SW 1271 (cell line): Measurements from ENCODE around the gene KRTAP10-8.
"Not testable (repeated sequence)": the region's sequence is repeated elsewhere in the genome, so short reads cannot be mapped to it uniquely, and the experiment has no call there.

Experiments used
- DNase-seq, 2 experiments: peaks; one replicate each; lab custom pipeline; 2025; lab: John Stamatoyannopoulos, UW

Gene KRTAP10-8

DNA sequence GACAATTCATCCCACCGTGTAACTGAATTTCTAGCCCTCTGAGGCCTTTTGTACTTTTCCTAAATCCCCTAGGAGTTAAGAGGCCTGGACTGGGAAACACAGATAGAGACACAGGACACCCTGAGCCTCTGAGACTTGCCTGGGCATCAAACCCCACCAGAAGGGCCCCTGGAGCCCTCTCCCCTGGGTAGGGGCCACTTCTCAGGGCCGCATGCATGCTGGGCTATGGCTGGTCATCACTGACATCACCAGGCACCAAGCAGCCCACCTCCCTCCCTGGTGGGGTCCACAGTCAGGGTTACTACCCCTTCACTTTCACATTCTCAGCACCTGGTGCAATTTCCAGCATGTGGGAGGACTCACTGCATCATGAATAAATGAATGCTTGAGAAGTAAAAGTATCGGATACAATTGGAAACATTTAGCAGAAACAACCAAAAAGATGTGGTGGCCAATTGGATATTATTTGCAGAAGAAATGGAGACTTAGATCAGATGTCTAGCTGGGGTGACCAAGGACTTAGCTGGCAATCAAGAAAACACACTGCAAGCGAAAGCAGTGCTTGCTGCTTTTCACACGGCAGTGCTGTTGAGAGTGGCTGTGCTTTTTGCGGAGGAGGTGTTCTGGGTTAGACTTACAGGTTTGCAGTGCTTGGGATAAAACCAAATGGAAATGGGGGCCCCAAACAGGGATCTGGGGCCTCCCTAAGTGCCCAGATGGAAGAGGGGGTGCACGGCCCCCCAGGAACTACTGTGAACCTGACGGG is 12.4 kb upstream of the KRTAP10-8 start:
- no peak for DNase-seq

DNA sequence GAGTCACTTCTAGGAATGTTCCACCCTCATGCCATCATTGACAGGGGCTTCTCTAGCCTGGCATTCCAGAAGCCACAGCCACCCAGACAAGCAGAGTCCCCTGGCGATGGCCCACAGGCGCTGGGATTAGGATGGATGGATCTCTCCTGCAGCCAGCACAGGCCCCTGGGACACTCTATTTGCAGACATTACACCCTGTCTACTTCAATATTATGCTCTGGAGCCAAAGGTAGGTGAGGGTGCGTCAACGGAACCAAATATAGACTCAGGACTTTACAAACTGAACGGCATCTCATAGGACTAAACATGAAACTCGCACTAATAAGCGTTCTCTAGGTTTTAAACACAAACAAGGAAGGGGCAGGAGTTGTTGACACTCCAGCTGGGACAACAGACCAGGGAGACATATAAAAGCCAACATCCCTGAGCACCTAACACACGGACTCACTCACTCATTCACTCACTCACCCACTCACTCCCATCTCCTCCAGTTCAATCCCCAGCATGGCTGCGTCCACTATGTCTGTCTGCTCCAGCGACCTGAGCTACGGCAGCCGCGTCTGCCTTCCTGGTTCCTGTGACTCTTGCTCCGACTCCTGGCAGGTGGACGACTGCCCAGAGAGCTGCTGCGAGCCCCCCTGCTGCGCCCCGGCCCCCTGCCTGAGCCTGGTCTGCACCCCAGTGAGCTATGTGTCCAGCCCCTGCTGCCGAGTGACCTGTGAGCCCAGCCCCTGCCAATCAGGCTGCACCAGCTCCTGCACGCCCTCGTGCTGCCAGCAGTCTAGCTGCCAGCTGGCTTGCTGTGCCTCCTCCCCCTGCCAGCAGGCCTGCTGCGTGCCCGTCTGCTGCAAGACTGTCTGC is 11.5 kb upstream of the KRTAP10-8 start, which contains the start of gene KRTAP10-7:
TSS of gene KRTAP10-7 (plus strand) at position 480 of the 861 bp plus-strand sequence. CDS start at position 505, 25 bp downstream.
- not testable (repeated sequence) for DNase-seq

DNA sequence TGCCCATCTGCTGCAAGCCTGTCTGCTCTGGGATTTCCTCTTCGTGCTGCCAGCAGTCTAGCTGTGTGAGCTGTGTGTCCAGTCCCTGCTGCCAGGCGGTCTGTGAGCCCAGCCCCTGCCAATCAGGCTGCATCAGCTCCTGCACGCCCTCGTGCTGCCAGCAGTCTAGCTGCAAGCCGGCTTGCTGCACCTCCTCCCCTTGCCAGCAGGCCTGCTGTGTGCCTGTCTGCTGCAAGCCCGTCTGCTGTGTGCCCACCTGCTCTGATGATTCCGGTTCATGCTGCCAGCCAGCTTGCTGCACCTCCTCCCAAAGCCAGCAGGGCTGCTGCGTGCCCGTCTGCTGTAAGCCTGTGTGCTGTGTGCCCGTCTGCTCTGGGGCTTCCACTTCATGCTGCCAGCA is 10.8 kb upstream of the KRTAP10-8 start:
- DNase-seq, result not testable (repeated sequence)

DNA sequence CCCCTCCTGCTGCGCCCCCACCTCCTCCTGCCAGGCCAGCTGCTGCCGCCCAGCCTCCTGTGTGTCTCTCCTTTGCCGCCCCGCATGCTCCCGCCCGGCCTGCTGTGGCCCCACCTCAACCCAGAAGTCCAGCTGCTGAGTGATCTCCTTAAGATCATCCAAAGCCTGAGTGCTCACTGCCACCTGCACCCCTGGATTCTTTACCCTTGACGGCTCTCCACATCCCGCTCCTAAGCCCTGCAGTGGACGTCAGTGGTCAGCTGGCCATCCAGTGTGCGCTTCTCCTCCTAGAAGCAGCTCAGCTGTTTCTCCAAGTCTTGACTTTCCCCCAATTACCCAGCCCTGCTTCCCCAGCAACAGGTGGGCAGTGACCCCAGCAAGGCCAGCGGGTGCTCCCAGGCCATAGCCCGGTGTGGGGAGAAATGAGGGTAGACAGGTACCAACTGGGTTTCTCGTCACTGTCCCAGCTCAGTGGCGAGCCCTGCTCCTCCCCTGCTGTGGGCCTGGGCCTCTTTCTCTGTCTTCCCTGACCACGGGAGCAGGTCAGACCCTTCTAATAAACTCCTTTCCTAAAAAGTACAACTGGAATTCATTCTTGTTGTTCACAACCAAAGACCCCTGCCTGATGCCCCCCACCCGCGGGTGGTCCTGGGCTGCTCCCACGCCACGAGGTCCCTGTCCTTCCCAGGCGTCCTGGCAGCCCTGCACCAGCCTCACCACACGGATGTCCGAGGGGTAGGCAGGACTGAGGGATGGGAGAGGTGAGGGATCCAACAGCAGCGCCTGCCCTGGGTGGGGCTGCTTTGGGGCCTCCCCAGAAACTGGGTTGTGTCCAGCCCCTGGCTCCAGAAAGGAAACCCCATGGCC is 10.1 kb upstream of the KRTAP10-8 start:
- DNase-seq, result no peak

DNA sequence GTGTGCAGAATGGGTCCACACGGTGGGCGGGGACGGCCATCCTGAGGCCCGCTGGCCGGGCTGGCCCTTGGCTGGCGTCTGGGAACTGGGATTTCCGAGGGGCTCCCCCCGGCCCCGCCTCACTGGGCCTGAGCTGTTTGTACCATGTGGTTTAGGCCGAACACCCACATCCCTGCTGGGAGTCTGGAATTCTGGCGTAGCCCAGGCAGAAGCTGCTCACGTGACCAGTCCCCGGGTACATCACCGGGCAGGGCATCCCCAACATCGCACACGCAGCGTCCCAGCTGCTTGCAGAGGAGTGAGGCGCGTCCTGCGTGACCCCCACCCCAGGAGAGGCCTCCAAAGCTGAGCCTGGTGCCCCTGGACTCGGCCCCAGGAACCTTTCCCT is 9.4 kb upstream of the KRTAP10-8 start:
- no peak for DNase-seq

DNA sequence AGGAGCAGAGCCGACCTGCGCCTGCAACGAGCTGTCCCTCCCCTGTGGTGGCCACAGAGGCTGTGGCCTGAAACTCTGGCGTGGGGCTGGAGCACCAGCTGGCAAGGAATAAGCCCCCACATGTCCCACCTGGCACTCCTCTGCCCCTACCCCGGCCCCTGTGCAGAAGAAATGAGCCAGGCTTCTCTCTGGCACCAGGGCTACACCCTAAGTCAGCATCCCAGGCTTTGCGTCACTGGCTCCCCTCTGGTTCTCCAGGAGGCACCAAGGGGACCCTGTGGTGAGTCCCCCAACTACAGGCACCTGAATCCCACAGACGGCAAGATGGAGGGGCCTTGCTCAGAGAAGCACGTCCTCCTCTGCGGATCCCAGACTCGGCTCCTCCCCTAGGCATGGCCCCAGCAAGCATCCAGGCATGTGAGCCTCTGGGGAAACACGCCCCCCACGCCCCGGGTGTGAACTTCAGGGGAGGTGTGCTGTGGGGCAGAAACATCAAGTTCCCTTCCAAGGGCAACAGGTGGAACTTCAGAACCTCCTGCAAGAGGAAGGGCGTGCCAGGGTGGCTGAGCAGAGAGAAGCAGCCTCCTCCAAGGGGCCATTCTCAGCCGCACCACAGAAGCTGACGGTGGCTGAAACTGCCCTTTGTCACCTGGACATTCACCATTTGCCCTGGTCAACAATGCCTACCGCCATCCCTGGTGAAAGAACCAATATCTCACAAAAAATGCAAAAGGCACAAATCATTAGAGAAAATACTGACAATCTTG is 8.6 kb upstream of the KRTAP10-8 start:
- DNase-seq, result no peak

DNA sequence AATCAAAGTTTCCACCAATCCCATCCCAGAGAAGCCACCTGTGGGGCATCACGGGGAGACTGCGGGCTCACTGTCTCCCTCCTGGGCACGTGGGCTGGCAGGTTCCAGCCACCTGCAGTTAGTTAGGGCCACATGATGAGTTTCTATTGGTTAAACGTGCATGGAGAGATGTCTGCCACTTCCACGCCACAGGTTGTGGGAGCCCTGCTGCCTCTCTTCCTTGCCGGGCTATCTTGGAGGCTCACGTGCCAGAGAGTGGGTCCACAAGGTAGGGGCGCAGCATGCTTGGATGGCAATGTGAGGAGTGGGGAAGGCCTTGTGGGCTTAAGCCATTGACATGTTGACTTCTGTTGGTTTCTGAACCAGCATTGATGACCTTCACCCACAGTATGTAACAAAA is 8.0 kb upstream of the KRTAP10-8 start:
- DNase-seq, result no peak

DNA sequence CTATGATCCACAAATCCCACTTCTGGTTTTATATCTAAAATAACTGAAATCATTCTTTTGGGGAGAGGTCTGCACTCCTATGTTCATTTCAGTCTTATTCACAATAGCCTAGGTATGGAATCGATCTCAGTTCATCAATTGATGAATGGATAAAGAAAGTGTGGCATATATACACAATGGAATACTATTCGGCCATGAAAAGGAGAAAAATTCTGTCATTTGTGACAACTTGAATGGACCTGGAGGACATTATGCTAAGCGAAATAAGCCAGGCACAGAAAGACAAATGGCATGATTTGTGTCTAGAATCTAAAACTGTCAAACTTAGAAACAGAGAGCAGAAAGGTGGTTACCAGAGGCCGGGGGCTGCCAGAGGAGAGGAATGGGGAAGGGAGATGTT is 5.4 kb upstream of the KRTAP10-8 start:
- no peak for DNase-seq

DNA sequence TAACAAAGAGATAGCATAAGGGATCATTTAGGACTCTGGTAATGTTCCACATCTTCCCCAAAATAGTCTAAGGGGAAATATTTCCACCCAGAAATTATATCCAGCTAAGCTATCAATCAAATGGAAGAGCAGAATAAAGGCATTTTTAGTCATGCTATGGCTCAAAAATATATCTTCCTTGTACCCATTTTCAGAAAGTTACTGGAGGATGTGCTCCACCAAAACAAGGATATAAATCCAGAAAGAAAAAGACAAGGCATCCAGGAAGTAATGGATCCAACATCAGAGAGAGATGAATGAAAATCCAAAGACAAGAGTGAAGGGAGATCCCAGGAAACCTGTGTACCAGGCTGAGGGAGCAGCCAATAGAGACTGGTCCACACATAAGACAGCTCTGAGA is 2.7 kb upstream of the KRTAP10-8 start:
- DNase-seq, result no peak

DNA sequence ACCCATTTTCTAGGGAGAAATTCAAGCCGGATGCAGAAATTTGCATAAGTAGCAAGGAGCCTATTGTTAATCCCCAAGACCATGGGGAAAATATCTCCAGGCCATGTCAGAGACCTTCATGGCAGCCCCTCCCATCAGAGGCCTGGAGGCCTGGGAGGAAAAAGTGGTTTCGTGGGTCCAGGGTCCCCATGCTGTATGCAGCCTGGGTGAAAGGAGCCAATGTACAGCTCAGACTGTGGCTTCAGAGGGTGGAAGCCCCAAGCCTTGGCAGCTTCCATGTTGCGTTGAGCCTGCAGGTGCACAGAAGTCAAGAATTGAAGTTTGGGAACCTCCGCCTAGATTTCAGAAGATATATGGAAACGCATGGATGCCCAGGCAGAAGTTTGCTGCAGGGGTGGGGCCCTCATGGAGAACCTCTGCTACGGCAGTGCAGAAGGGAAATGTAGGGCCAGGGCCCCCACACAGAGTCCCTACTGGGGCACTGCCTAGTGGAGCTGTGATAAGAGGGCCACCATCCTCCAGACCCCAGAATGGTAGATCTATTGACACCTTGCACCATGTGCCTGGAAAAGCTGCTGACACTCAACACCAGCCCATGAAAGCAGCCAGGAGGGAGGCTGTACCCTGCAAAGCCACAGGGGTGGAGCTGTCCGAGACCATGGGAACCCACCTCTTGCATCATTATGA is 1.6 kb upstream of the KRTAP10-8 start:
- DNase-seq, result not testable (repeated sequence)

DNA sequence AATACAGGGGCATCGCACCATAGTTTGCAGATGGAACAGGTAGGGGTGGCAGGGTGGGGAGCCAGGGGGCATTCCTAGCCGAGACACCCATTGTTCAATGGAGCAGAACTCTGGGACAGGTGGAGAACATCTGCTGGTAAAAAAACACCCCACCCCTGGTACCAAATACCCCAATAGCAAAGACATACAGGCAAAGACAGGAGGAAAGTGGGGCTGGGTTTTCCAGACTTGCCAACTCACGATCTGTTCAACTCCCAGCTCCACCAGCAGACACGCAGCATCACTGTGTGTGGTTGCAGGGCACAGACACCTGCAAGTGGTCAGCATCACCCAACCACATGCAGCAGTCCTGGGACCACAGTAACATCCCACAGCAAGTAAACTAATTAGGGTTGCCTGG is 328 bp upstream of the KRTAP10-8 start:
- no peak for DNase-seq

DNA sequence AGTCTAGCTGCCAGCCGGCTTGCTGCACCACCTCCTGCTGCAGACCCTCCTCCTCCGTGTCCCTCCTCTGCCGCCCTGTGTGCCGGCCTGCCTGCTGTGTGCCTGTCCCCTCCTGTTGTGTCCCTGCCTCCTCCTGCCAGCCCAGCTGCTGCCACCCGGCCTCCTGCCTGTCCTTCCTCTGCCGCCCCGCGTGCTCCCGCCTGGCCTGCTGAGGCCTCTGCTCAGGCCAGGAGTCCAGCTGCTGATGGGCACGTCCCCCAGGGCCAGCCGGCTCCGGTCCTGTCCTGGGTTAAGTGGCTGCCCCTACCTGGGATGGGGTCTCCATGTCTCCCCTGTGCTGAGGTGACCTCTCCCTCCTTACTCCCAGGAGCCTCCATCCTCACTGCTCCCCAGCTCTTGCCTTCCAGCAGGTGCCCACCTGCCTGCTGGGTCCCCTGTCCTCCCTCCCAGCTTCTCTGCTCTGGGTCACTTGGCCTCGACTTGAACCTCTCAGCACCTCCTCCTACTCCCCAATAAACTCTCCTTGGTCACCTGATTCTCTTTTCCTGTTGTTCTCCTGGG is 870 bp downstream of the KRTAP10-8 start:
- DNase-seq, result no peak

DNA sequence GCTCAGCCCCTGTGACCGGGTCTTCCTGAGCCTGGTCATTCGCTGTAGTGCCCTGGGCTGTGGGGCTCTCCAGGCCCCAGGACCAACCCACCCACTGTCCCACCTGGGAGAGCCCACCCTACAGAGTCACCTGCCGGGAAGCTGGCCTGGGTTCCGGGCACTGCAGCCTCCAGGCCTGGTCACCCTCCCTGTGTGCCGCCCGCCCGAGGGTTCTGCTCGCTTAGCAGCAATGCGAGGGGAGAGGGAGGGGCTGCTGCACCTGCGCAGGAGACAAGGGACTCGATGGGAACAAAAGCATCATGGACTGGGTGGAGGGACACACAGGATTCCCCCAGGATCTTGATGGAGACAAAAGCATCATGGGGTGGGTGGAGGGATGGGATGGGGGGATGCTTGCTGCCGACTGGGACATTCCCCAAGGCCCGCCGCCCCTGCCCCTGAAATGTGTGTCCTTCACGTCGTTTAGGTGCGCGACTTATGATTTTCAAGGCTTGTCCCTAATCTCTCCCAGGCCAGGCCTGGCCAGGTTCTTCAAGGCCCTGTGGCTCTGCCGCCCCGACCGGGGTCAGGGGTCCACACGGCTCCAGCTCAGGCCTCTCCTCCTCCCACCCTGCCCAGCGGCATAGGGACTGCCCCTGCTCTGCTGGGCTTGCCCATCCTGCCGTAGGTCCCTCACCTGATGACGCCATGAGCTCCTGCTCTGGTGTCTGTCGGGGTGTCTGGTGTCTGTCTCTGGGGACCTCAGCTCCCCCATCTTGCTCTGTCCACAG is 1.7 kb downstream of the KRTAP10-8 start:
- no peak for DNase-seq

DNA sequence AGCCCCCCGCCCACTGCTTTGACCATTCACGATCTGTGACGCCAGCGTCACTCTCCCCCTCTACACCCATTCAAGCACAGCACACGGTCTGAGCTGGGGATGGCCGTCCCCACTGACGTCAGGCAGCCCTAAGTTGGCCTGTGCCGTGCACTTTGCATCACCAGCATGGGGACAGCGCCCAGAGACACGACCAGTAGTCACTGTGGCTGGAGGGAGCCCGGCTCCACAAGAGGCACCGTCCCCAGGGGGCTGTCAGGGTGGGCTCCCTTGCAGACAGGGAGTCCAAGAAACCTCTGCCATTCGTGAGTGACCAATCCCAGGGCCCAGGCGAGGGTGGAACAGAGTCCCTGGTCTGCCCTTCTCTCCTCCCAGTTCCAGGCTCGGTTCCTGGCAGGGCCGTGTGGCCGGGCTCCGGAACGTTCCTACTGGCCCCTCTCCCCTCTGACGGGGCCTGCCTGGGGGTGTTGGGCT is 2.3 kb downstream of the KRTAP10-8 start:
- no peak for DNase-seq

DNA sequence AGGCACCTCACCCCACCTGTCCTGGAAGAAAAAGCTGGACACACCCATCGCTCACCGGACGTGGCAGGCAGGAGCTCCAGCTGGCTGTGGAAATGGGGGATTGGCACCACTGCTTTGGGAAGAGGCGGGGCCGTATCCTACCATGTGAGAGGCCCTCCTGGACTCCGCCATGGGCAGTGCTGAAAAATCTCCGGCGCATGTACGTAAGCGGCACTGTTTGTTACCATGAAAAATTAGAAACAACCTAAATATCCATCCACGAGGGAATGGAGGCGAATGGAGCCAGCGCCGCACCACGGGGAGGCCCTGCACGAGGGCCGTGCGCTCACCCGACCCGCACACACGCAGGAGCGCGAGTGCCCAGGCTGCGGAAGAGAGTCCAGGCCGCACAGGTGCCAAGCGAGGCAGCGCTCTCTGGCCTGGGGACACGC is 3.1 kb downstream of the KRTAP10-8 start:
- no peak for DNase-seq

DNA sequence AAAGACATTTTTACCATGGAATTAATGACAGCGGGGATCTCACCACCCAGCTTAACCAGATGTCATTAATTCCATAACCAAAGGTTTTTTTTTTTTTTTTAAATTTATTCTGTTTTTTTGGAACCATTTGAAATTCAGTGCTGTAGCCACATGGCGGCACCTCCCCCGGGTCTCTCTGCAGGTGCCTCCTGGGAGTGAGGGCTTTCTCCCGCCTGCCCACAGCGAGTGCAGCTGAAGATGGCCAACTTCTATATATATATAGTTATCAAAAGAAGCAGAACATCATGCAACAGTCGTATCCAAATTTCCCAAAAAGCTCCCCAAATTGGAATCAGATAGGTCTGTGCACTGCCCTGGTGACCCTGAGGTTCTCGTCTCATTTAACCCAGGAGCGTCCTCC is 3.6 kb downstream of the KRTAP10-8 start:
- no peak for DNase-seq

DNA sequence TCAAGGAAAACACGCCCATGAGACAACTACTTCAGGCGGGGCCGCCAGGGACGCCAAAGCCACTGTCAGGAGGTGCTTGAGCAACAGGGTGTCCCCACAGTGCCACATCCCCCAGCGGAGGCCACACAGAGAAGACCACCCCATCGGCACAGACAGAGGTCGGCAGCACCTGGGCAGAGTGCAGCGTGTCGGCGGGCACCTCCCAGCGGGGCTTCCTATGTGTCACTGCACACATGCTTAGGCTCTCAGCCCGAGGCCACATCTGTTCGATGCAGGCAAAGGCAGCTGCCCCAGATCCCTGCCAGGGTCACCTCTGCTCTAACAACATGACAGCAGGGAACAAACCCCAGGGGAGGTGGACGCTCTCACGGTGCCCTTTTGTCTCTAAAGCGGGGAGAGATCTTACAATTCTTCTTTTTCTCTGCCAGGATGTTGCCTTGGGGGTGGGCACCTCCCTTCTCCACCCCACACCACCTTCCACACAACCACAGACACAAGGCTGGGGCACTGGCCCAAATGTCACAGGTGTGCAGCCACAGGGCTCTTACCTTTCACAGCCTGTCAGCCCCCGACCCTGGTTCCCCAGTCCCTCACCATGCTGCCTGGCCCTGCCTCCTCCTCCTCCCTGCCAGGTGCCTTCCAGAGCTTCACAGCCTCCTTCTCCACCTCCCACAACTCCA is 4.2 kb downstream of the KRTAP10-8 start:
- DNase-seq, result no peak

DNA sequence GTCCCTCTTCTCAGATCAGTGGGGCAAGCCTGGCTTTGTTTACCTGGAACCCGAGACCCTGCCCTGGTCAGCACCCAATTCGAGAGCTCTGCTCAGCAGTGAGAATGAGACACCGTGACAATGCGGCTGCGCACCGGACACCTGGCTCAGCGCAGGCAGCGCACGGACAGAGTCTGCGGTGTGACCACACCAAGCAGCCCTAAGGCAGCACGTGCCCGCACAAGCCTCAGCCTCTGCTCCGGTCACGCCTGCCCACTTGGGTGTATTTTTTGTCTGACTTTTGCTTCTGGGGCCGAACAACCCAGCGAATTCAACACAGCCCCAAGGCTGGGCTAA is 4.7 kb downstream of the KRTAP10-8 start:
- DNase-seq, result no peak

DNA sequence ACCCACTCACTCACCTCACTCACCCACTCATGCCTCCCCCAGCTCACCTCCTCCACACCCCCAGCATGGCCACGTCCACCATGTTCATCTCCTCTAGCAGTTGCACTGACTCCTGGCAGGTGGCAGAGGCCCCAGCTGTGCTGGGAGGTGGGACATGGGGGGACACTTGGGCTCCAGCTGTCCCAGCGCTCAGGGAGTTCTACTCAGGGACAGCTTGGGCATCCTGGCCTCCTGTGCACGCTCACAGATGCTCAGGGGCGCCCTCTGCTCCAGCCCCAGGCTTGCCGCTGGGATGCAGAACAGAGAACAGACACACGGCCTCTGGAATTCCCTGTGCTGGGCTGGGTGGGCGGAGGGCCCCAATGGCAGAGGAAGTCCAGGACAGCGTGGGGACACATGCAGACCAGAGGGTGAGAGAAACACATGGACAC is 5.2 kb downstream of the KRTAP10-8 start:
- no peak for DNase-seq
